Measurements from ENCODE around the gene HBG2. TPM values are rescaled to one million over a fixed set of nuclear protein-coding genes. Genes with fewer than 3 reads are reported as not detected.

Gene HBG2
- total and polyA plus RNA-seq, 2 donors (not counting 1 experiment from before 2014, with no cell fraction given), result 2.6 TPM; not detected in 1

DNA sequence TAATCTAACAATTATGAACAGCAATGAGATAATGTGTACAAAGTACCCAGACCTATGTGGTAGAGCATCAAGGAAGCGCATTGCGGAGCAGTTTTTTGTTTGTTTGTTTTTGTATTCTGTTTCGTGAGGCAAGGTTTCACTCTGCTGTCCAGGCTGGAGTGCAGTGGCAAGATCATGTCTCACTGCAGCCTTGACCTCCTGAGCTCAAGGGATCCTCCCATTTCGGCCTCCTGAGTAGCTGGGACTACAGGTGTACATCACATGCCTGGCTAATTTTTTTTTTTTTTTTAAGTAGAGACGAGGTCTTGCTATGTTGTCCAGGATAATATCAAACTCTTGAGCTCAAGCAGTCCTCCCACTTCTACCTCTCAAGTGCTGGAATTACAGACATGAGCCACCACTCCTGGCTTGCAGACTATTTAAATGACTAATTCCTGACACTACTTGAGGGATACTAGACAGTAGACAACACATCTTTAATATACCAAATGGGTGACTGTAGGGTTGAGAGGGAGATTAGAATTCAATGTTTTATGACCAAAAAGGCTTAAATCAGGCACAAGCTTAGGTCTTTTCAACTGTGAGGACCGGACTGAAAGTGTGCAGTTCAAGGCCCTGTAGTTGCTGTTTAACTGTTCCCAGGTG is 34.4 kb upstream of the HBG2 start:
- no peak overlapping the region for H3K9ac ChIP-seq (ENCODE audit: insufficient read depth, low read length)
- no peaks in the 10 kb centered on the region for H3K27me3 ChIP-seq (ENCODE audit: control insufficient read depth, insufficient read depth, low read length)
- H3K27ac ChIP-seq (ENCODE audit: insufficient read depth, low read length), result no peak overlapping the region
- no peaks in the 10 kb centered on the region for H3K9me3 ChIP-seq (ENCODE audit: control insufficient read depth, insufficient read depth, low read depth, low read length)
- no peak for TF ChIP-seq EZH2 (IDR thresholded peaks at IDR 0.05; ENCODE audit: low read length, missing control alignments)
- TF ChIP-seq, protein P1, sequence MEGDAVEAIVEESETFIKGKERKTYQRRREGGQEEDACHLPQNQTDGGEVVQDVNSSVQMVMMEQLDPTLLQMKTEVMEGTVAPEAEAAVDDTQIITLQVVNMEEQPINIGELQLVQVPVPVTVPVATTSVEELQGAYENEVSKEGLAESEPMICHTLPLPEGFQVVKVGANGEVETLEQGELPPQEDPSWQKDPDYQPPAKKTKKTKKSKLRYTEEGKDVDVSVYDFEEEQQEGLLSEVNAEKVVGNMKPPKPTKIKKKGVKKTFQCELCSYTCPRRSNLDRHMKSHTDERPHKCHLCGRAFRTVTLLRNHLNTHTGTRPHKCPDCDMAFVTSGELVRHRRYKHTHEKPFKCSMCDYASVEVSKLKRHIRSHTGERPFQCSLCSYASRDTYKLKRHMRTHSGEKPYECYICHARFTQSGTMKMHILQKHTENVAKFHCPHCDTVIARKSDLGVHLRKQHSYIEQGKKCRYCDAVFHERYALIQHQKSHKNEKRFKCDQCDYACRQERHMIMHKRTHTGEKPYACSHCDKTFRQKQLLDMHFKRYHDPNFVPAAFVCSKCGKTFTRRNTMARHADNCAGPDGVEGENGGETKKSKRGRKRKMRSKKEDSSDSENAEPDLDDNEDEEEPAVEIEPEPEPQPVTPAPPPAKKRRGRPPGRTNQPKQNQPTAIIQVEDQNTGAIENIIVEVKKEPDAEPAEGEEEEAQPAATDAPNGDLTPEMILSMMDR (conservative IDR thresholded peaks at IDR 0.05 in 1 of 2, IDR thresholded peaks at IDR 0.05 in 1 of 2; ENCODE audit: low read depth in 1 of 2, low read length in 2 of 2), result no peak
- peaks cover 2% of the 10 kb centered on the region for H3K4me1 ChIP-seq (ENCODE audit: control insufficient read depth, extremely low read depth, insufficient read depth, low read length)
- no peak overlapping the region for H3K4me2 ChIP-seq (ENCODE audit: extremely low read depth, insufficient read depth, low read length)
- no peaks in the 10 kb centered on the region for H4K20me1 ChIP-seq (ENCODE audit: control insufficient read depth, extremely low read depth, insufficient read depth, low read length)
- H3K79me2 ChIP-seq (ENCODE audit: control insufficient read depth, insufficient read depth, low read length), result no peaks in the 10 kb centered on the region
- H3K36me3 ChIP-seq (ENCODE audit: control insufficient read depth, insufficient read depth, low read length), result no peaks in the 10 kb centered on the region
- H3K4me3 ChIP-seq (replicated peaks in 1 of 4; ENCODE audit: control extremely low read depth in 1 of 4, insufficient read depth in 1 of 4, low read depth in 3 of 4, low read length in 4 of 4), result no peak overlapping the region
- no peak overlapping the region for H2AFZ ChIP-seq (ENCODE audit: low read length)
- DNase-seq (ENCODE audit: low read depth in 2 of 2), result peak in 1 of 2 donors; percentile 49

DNA sequence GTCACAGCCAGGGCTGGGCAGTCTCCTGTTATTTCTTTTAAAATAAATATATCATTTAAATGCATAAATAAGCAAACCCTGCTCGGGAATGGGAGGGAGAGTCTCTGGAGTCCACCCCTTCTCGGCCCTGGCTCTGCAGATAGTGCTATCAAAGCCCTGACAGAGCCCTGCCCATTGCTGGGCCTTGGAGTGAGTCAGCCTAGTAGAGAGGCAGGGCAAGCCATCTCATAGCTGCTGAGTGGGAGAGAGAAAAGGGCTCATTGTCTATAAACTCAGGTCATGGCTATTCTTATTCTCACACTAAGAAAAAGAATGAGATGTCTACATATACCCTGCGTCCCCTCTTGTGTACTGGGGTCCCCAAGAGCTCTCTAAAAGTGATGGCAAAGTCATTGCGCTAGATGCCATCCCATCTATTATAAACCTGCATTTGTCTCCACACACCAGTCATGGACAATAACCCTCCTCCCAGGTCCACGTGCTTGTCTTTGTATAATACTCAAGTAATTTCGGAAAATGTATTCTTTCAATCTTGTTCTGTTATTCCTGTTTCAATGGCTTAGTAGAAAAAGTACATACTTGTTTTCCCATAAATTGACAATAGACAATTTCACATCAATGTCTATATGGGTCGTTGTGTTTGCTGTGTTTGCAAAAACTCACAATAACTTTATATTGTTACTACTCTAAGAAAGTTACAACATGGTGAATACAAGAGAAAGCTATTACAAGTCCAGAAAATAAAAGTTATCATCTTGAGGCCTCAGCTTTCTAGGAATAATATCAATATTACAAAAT is 33.7 kb upstream of the HBG2 start:
- Histone ChIP-seq H3K27ac (ENCODE audit: insufficient read depth, low read length) (no peak overlapping the region), H2AFZ (ENCODE audit: low read length) (no peak overlapping the region), H3K9me3 (ENCODE audit: control insufficient read depth, insufficient read depth, low read depth, low read length) (no peaks in the 10 kb centered on the region), H3K4me1 (ENCODE audit: control insufficient read depth, extremely low read depth, insufficient read depth, low read length) (peaks cover 2% of the 10 kb centered on the region), H3K4me3 (replicated peaks in 1 of 4; ENCODE audit: control extremely low read depth in 1 of 4, insufficient read depth in 1 of 4, low read depth in 3 of 4, low read length in 4 of 4) (no peak overlapping the region), H4K20me1 (ENCODE audit: control insufficient read depth, extremely low read depth, insufficient read depth, low read length) (no peaks in the 10 kb centered on the region), H3K36me3 (ENCODE audit: control insufficient read depth, insufficient read depth, low read length) (no peaks in the 10 kb centered on the region), H3K27me3 (ENCODE audit: control insufficient read depth, insufficient read depth, low read length) (no peaks in the 10 kb centered on the region), H3K79me2 (ENCODE audit: control insufficient read depth, insufficient read depth, low read length) (no peaks in the 10 kb centered on the region), H3K4me2 (ENCODE audit: extremely low read depth, insufficient read depth, low read length) (no peak overlapping the region), H3K9ac (ENCODE audit: insufficient read depth, low read length) (no peak overlapping the region)
- no peak for TF ChIP-seq EZH2 (IDR thresholded peaks at IDR 0.05; ENCODE audit: low read length, missing control alignments)
- TF ChIP-seq, protein P1 (conservative IDR thresholded peaks at IDR 0.05 in 1 of 2, IDR thresholded peaks at IDR 0.05 in 1 of 2; ENCODE audit: low read depth in 1 of 2, low read length in 2 of 2), result no peak
- DNase-seq (ENCODE audit: low read depth in 2 of 2), result peak; percentile 37 to 39

DNA sequence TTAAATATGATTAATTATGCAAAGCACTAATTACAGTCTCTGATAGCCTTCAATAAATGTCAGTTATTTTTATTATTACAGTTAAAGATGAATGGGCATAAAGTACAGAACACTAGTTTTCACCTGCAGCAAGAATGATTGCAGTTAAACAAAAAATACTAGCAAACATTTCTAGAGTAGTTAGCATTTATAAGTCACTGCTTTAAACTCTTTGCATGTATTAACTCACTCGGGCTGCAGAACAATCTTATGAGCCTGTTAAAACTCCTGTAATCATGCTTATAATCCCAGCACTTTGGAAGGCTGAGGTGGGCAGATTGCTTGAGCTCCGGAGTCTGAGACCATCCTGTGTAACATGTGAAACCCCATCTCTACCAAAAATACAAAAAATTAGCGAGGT is 32.3 kb upstream of the HBG2 start:
- no peaks in the 10 kb centered on the region for H3K79me2 ChIP-seq (ENCODE audit: control insufficient read depth, insufficient read depth, low read length)
- no peak overlapping the region for H3K9ac ChIP-seq (ENCODE audit: insufficient read depth, low read length)
- H3K27me3 ChIP-seq (ENCODE audit: control insufficient read depth, insufficient read depth, low read length), result no peaks in the 10 kb centered on the region
- TF ChIP-seq, protein P1 (conservative IDR thresholded peaks at IDR 0.05 in 1 of 2, IDR thresholded peaks at IDR 0.05 in 1 of 2; ENCODE audit: low read depth in 1 of 2, low read length in 2 of 2), result no peak
- no peak for TF ChIP-seq EZH2 (IDR thresholded peaks at IDR 0.05; ENCODE audit: low read length, missing control alignments)
- no peak overlapping the region for H3K27ac ChIP-seq (ENCODE audit: insufficient read depth, low read length)
- H3K9me3 ChIP-seq (ENCODE audit: control insufficient read depth, insufficient read depth, low read depth, low read length), result no peaks in the 10 kb centered on the region
- H3K4me1 ChIP-seq (ENCODE audit: control insufficient read depth, extremely low read depth, insufficient read depth, low read length), result peaks cover 2% of the 10 kb centered on the region
- H2AFZ ChIP-seq (ENCODE audit: low read length), result no peak overlapping the region
- DNase-seq (ENCODE audit: low read depth in 2 of 2), result no peak
- no peaks in the 10 kb centered on the region for H3K36me3 ChIP-seq (ENCODE audit: control insufficient read depth, insufficient read depth, low read length)
- no peak overlapping the region for H3K4me2 ChIP-seq (ENCODE audit: extremely low read depth, insufficient read depth, low read length)
- no peaks in the 10 kb centered on the region for H4K20me1 ChIP-seq (ENCODE audit: control insufficient read depth, extremely low read depth, insufficient read depth, low read length)
- no peak overlapping the region for H3K4me3 ChIP-seq (replicated peaks in 1 of 4; ENCODE audit: control extremely low read depth in 1 of 4, insufficient read depth in 1 of 4, low read depth in 3 of 4, low read length in 4 of 4)
